ENCODE data around the gene CNOT9.
"Not testable (repeated sequence)": the region's sequence is repeated elsewhere in the genome, so short reads cannot be mapped to it uniquely, and the experiment has no call there.

GRCh38 chr2:218554225-218554624 lies 14.4 kb upstream of the CNOT9 start:
- TF ChIP-seq EZH2 (IDR thresholded peaks at IDR 0.05; ENCODE audit: borderline replicate concordance, low read length); CTCF (IDR thresholded peaks at IDR 0.05; ENCODE audit: low read length): not testable (repeated sequence)

Data from OCI-LY1 (cell line).